ENCODE measurements around the gene RPUSD2.
"Not testable (repeated sequence)": the region's sequence is repeated elsewhere in the genome, so short reads cannot be mapped to it uniquely, and the experiment has no call there.

Gene RPUSD2

DNA sequence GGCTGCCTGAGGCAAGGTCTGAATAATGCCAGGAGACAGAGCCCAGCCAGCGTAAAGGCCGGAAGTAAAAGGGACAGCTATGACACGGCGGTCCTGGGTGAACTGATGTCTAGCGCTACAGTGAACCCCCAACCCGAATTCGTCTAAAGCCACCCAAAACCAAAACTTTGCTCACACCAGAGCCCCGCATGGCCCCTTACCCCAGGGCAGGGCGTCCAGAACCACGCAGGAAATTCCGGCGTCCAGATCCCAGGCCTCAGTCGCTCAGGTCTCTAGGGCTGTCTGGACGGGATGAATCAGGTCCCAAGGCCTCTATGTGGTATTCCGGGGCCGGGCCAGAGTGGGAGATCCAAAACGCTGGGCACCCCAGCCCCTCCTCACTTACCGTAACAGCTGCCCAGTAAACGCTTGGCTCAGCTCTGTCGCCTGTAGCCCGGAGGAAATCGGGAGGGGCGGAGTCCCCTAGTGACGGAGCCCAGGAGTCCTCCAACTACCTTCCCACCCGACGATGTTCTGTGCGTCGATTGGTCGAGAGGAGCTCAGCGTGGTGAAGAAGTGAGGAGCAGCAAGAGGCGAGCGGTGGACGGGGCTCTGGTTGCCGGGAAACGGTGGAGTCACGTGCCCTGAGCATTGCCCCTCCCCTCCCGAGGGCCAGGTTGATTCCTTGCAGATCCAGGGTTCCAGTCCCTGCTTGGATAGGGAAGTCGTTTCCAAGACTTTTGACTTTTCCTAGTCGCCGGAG lies 4.3 kb upstream of the RPUSD2 start, which contains the start of gene CCDC32:
Gene CCDC32 (minus strand): TSS at position 452 of the 742 bp plus-strand sequence. CDS start 2,027 bp downstream, outside the sequence.
- peak within 1 kb of the TSS; percentile 67 for H3K4me3 ChIP-seq (ENCODE audit: low read depth, low read length)
- peak; percentile 96 for DNase-seq (ENCODE audit: low read depth)
- TF ChIP-seq, protein P1, sequence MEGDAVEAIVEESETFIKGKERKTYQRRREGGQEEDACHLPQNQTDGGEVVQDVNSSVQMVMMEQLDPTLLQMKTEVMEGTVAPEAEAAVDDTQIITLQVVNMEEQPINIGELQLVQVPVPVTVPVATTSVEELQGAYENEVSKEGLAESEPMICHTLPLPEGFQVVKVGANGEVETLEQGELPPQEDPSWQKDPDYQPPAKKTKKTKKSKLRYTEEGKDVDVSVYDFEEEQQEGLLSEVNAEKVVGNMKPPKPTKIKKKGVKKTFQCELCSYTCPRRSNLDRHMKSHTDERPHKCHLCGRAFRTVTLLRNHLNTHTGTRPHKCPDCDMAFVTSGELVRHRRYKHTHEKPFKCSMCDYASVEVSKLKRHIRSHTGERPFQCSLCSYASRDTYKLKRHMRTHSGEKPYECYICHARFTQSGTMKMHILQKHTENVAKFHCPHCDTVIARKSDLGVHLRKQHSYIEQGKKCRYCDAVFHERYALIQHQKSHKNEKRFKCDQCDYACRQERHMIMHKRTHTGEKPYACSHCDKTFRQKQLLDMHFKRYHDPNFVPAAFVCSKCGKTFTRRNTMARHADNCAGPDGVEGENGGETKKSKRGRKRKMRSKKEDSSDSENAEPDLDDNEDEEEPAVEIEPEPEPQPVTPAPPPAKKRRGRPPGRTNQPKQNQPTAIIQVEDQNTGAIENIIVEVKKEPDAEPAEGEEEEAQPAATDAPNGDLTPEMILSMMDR (IDR thresholded peaks at IDR 0.05; ENCODE audit: low read depth, low read length, missing control alignments): no peak

DNA sequence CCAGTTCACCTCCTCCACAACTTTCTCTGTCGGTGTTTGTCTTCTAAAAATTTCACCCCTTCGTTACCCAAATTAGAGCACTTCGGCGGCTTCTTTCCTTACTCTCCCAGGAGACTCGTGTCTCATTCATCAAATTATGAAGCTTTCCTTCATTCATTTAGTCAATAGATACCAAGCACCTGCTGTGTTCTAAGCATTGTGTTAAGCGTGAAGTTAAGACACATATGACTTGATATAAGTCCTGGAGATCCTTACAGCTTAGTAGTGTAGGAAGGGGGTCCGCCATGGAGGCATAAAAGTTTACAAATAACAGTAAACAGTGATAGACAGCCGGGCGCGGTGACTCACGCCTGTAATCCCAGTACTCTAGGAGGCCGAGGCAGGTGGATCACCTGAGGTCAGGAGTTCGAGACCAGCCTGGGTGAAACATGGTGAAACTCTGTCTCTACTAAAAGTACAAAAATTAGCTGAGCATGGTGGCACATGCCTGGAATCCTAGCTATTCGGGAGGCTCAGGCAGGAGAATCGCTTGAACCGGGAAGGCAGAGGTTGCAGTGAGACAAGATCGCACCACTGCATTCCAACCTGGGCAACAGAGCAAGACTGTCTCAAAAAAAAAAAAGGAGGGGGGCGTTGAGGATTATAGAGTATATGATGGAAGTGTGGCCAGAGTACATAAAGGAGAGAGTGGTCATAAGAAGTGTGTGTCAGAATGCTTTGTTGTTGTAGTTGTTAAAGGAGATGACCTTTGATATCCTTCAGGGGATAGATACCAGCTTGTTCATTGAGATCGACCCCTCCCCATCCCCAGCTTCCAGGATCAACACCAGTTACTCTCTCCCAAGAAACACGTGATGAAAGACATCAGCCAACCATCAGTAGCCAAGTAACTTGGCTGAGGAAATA lies 3.5 kb upstream of the RPUSD2 start:
- TF ChIP-seq, protein P1 (IDR thresholded peaks at IDR 0.05; ENCODE audit: low read depth, low read length, missing control alignments): no peak
- peak overlapping the region; percentile 67 for H3K4me3 ChIP-seq (ENCODE audit: low read depth, low read length)
- no peak for DNase-seq (ENCODE audit: low read depth)

DNA sequence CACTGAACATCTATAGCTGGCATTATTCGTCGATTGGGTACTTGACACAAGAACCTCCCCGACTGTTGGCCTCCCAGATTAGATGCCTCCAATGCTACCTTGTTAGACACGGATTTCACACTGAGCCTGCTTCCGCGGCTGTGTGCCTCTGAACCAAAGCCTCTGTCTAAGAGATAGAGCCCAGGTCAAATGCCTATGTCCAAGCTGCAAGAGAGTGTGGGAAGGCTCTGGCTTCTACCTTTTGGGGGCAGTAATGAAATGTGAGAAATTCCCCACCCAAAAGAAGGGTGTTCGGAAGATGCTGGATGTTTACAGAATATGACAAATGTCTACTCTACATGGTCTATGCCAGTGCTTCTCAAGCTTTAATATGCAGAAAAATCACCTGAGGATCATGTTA lies 2.0 kb upstream of the RPUSD2 start:
- DNase-seq (ENCODE audit: low read depth): no peak
- no peak overlapping the region for H3K4me3 ChIP-seq (ENCODE audit: low read depth, low read length)
- TF ChIP-seq, protein P1 (IDR thresholded peaks at IDR 0.05; ENCODE audit: low read depth, low read length, missing control alignments): peak; percentile 54

DNA sequence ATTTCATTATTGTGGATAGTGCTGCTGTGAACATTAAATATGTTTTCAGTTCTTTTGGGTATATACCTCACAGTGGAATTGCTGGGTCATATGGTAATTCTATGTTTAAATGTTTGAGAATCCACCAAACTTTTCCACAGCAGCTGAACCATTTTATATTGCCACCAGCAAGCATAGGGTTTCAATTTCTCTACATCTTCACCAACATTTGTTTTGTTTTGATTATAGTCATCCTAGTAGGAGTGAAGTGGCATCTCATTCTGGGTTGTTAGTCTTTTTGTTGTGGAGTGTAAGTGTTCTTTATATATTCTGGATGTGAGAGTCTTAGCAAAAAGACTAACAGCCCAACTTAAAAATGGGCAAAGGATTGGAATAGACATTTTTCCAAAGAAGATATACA lies 6.0 kb downstream of the RPUSD2 start:
- H3K4me3 ChIP-seq (ENCODE audit: low read depth, low read length): no peak overlapping the region

DNA sequence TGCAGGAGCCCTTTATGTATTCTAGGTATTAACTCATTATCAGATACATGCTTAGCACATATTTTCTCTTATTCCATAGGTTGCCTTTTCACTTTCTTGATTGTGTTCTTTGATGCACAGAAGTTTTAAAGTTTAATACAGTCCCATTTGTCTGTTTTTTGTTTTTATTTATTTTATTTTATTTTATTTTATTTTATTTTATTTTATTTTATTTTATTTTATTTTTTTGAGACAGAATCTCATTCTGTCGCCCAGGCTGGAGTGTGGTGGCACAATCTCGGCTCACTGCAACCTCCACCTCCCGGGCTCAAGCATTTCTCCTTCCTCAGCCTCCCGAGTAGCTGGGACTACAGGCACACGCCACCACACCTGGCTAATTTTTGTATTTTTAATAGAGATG lies 7.8 kb downstream of the RPUSD2 start:
- not testable (repeated sequence) for H3K4me3 ChIP-seq (ENCODE audit: low read depth, low read length); DNase-seq (ENCODE audit: low read depth)

More for the DNA sequence above, 6.0 kb downstream of the RPUSD2 start:
- no peak for DNase-seq (ENCODE audit: low read depth)
- TF ChIP-seq, protein P1 (IDR thresholded peaks at IDR 0.05; ENCODE audit: low read depth, low read length, missing control alignments): no peak

DNA sequence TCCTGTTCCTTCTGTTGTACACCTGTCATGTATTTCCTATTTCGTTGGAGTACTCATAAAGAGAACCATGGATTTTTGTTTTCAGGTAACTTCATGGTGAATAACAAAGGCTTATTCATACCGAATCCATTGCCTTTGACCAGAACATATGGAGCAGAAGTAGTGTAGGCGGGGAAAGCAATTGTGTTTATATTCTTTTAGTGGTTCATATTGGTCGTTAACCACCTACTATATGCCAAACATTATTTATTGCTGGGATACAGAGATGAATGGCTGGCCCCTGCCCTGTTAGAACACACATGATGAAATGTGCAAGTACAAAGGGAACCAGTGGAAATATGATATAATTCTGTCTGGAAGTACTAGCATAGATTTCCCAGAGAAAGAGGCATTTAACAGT lies 9.8 kb downstream of the RPUSD2 start:
- H3K4me3 ChIP-seq (ENCODE audit: low read depth, low read length): no peak overlapping the region
- TF ChIP-seq, protein P1 (IDR thresholded peaks at IDR 0.05; ENCODE audit: low read depth, low read length, missing control alignments): no peak
- DNase-seq (ENCODE audit: low read depth): no peak

DNA sequence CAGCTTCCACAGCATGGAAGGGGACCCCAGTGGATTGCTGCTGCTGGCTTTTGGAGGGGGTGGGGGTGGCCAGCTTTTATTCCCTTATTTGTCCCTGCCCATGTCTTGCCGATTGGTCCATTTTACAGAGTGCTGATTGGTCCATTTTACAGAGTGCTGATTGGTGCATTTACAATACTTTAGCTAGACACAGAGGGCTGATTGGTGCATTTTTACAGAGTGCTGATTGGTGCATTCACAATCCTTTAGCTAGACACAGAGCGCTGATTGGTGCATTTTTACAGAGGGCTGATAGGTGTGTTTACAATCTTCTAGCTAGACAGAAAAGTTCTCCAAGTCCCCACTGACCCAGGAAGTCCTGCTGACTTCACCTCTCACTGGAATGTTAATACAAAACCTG lies 12.7 kb downstream of the RPUSD2 start:
- not testable (repeated sequence) for DNase-seq (ENCODE audit: low read depth); H3K4me3 ChIP-seq (ENCODE audit: low read depth, low read length)
